DMS114 treated with DMSO at 0.1 percent for 48 hours (cell line): ENCODE results near the gene TRIM32.
A peak's percentile ranks its signal among the peaks of the same experiment; 100 is the strongest.

Experiments used
- DNase-seq: peaks from one replicate; lab custom pipeline; 2025; ENCODE audit not compliant: unreplicated experiment; lab: John Stamatoyannopoulos, UW

TRIM32 gene

GRCh38 chr9:116704470-116704869, 17.4 kb downstream of the TRIM32 start:
- DNase-seq: no peak

- no peak for DNase-seq
These were observed 18.4 kb downstream of the TRIM32 start for GRCh38 chr9:116705531-116705930.

GRCh38 chr9:116706310-116707290, 19.5 kb downstream of the TRIM32 start:
- no peak for DNase-seq

GRCh38 chr9:116712781-116713180, 25.7 kb downstream of the TRIM32 start:
- no peak for DNase-seq

- no peak for DNase-seq
These were observed 26.2 kb downstream of the TRIM32 start for GRCh38 chr9:116713271-116713670.

- DNase-seq: no peak
These were observed 28.6 kb downstream of the TRIM32 start for GRCh38 chr9:116715751-116716150.

- DNase-seq: no peak
These were observed 29.3 kb downstream of the TRIM32 start for GRCh38 chr9:116716438-116716837.

- no peak for DNase-seq
These were observed 30.0 kb downstream of the TRIM32 start for GRCh38 chr9:116717150-116717549.

GRCh38 chr9:116718111-116718510, 31.0 kb downstream of the TRIM32 start:
- DNase-seq: no peak

- no peak for DNase-seq
These were observed 33.0 kb downstream of the TRIM32 start for GRCh38 chr9:116720111-116720510.

- no peak for DNase-seq
These were observed 34.3 kb downstream of the TRIM32 start for GRCh38 chr9:116721411-116721810.

- no peak for DNase-seq
These were observed 34.8 kb downstream of the TRIM32 start for GRCh38 chr9:116721944-116722343.

- no peak for DNase-seq
These were observed 37.0 kb downstream of the TRIM32 start for GRCh38 chr9:116724123-116724522.

GRCh38 chr9:116726602-116727001, 39.5 kb downstream of the TRIM32 start:
- no peak for DNase-seq

GRCh38 chr9:116733010-116733641, 46.0 kb downstream of the TRIM32 start:
- no peak for DNase-seq

GRCh38 chr9:116736399-116737151, 49.5 kb downstream of the TRIM32 start:
- DNase-seq: no peak

GRCh38 chr9:116737152-116737546, 50.0 kb downstream of the TRIM32 start:
- DNase-seq: peak; percentile 52

- DNase-seq: no peak
These were observed 54.1 kb downstream of the TRIM32 start for GRCh38 chr9:116741086-116741740.

- no peak for DNase-seq
These were observed 54.6 kb downstream of the TRIM32 start for GRCh38 chr9:116741742-116742141.

- no peak for DNase-seq
These were observed 62.1 kb downstream of the TRIM32 start for GRCh38 chr9:116749176-116749575.

- DNase-seq: no peak
These were observed 62.7 kb downstream of the TRIM32 start for GRCh38 chr9:116749772-116750171.
